ENCODE data around the gene RNF169. TPM values are rescaled to one million over a fixed set of nuclear protein-coding genes. Genes with fewer than 3 reads are reported as not detected.

The RNF169 gene
- total RNA-seq, 4 donors from 2014 or later, result 26.0 to 31.8 (median 29.3) TPM

GRCh38 chr11:74826901-74827300 lies 78.3 kb downstream of the RNF169 start:
- H3K4me3 ChIP-seq, result no peak overlapping the region
- H3K27me3 ChIP-seq, result no peaks in the 10 kb centered on the region
- peaks cover 0 to 15% of the 10 kb centered on the region in 2 donors for H3K36me3 ChIP-seq
- 86% methylated on average over 4 of the region's 4 CpGs; no CpG with 5 or more reads in 1 of the 2 donors for WGBS, 2 donors (ENCODE audit: low coverage in 1 of 2)
- ATAC-seq, result no peak
- H3K4me1 ChIP-seq, result peaks cover 0 to 15% (median 0%) of the 10 kb centered on the region in 3 donors
- no peak overlapping the region for H3K27ac ChIP-seq
- H3K9me3 ChIP-seq, result no peaks in the 10 kb centered on the region
- TF ChIP-seq EP300 (IDR thresholded peaks at IDR 0.05), result no peak
- no peak for TF ChIP-seq POLR2AphosphoS5 (IDR thresholded peaks at IDR 0.05)
- no peak for TF ChIP-seq POLR2A (IDR thresholded peaks at IDR 0.05)
- TF ChIP-seq CTCF (IDR thresholded peaks at IDR 0.05), result no peak

GRCh38 chr11:74837191-74837590 lies 88.5 kb downstream of the RNF169 start:
- Histone ChIP-seq H3K36me3 (peaks cover 3 to 56% of the 10 kb centered on the region in 2 donors), H3K9me3 (no peaks in the 10 kb centered on the region), H3K27me3 (no peaks in the 10 kb centered on the region), H3K4me3 (no peak overlapping the region), H3K27ac (no peak overlapping the region), H3K4me1 (peaks cover 0 to 40% (median 3%) of the 10 kb centered on the region in 3 donors)
- TF ChIP-seq POLR2A (IDR thresholded peaks at IDR 0.05) (no peak), CTCF (IDR thresholded peaks at IDR 0.05) (no peak), EP300 (IDR thresholded peaks at IDR 0.05) (no peak), POLR2AphosphoS5 (IDR thresholded peaks at IDR 0.05) (no peak)
- 60 to 75% methylated on average over 1 of the region's 1 CpG for WGBS, 2 donors (ENCODE audit: low coverage in 1 of 2)
- ATAC-seq, result no peak

GRCh38 chr11:74838188-74838587 lies 89.5 kb downstream of the RNF169 start:
- 86% methylated on average over 1 of the region's 1 CpG; no CpG with 5 or more reads in 1 of the 2 donors for WGBS, 2 donors (ENCODE audit: low coverage in 1 of 2)
- Histone ChIP-seq H3K9me3 (no peaks in the 10 kb centered on the region), H3K27me3 (no peaks in the 10 kb centered on the region), H3K27ac (no peak overlapping the region), H3K4me3 (no peak overlapping the region), H3K36me3 (peaks cover 4 to 66% of the 10 kb centered on the region in 2 donors), H3K4me1 (peaks cover 0 to 40% (median 3%) of the 10 kb centered on the region in 3 donors)
- no peak for ATAC-seq
- TF ChIP-seq POLR2AphosphoS5 (IDR thresholded peaks at IDR 0.05) (no peak), EP300 (IDR thresholded peaks at IDR 0.05) (no peak), POLR2A (IDR thresholded peaks at IDR 0.05) (no peak), CTCF (IDR thresholded peaks at IDR 0.05) (no peak)

GRCh38 chr11:74839446-74839845 lies 90.8 kb downstream of the RNF169 start:
- H3K4me3 ChIP-seq, result no peak overlapping the region
- no peak overlapping the region for H3K27ac ChIP-seq
- peaks cover 0 to 31% (median 3%) of the 10 kb centered on the region in 3 donors for H3K4me1 ChIP-seq
- no peak for ATAC-seq
- H3K36me3 ChIP-seq, result peaks cover 4 to 77% of the 10 kb centered on the region in 2 donors
- no peaks in the 10 kb centered on the region for H3K9me3 ChIP-seq
- TF ChIP-seq POLR2AphosphoS5 (IDR thresholded peaks at IDR 0.05) (no peak), EP300 (IDR thresholded peaks at IDR 0.05) (no peak), CTCF (IDR thresholded peaks at IDR 0.05) (no peak), POLR2A (IDR thresholded peaks at IDR 0.05) (no peak)
- H3K27me3 ChIP-seq, result no peaks in the 10 kb centered on the region
- 57% methylated on average over 1 of the region's 1 CpG; no CpG with 5 or more reads in 1 of the 2 donors for WGBS, 2 donors (ENCODE audit: low coverage in 1 of 2)

- Histone ChIP-seq H3K36me3 (peaks cover 4 to 77% of the 10 kb centered on the region in 2 donors), H3K9me3 (no peaks in the 10 kb centered on the region), H3K27ac (no peak overlapping the region), H3K4me3 (no peak overlapping the region), H3K27me3 (no peaks in the 10 kb centered on the region), H3K4me1 (peaks cover 0 to 27% (median 3%) of the 10 kb centered on the region in 3 donors)
- ATAC-seq, result no peak
- TF ChIP-seq EP300 (IDR thresholded peaks at IDR 0.05), result no peak
- TF ChIP-seq POLR2A (IDR thresholded peaks at IDR 0.05), result no peak
- no peak for TF ChIP-seq CTCF (IDR thresholded peaks at IDR 0.05)
- TF ChIP-seq POLR2AphosphoS5 (IDR thresholded peaks at IDR 0.05), result no peak
- 25% methylated on average over 2 of the region's 2 CpGs; no CpG with 5 or more reads in 1 of the 2 donors for WGBS, 2 donors (ENCODE audit: low coverage in 1 of 2)
Measured at GRCh38 chr11:74839971-74840370, 91.3 kb downstream of the RNF169 start.
